ENCODE results near the gene YWHAG.

YWHAG gene

DNA sequence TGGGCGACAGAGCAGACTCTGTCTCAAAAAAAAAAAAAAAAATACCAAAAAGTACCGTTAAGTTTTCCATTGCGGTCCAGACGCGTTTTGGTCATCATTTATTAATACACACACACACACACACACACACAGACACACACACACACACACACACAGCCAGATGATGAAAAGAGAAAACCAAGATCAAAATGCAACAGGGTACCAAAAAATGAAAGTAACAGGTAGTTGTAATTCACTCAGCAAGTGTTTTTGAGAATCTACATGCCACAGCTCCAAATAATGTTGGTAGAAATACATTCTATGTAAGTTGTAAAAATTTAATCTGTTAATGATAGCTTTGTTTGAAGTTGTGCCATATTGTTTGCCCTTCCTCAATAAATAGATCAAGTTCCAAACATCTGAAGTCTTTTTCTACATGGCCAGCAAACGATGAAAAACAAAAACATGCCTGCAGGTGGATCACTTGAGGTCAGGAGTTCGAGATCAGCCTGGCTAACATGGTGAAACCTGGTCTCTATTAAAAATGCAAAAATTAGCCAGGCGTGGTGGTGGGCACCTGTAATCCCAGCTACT lies 9.4 kb downstream of the YWHAG start:
- Histone ChIP-seq H3K27me3 (ENCODE audit: insufficient read depth, low read depth, severe bottlenecking) (no peaks in the 10 kb centered on the region), H3K27ac (no peak overlapping the region), H3K4me3 (ENCODE audit: low read depth, low read length) (no peak overlapping the region), H3K9me3 (ENCODE audit: severe bottlenecking) (no peaks in the 10 kb centered on the region), H3K36me3 (peaks cover 89% of the 10 kb centered on the region)
- DNase-seq, result no peak
- TF ChIP-seq, protein P1, sequence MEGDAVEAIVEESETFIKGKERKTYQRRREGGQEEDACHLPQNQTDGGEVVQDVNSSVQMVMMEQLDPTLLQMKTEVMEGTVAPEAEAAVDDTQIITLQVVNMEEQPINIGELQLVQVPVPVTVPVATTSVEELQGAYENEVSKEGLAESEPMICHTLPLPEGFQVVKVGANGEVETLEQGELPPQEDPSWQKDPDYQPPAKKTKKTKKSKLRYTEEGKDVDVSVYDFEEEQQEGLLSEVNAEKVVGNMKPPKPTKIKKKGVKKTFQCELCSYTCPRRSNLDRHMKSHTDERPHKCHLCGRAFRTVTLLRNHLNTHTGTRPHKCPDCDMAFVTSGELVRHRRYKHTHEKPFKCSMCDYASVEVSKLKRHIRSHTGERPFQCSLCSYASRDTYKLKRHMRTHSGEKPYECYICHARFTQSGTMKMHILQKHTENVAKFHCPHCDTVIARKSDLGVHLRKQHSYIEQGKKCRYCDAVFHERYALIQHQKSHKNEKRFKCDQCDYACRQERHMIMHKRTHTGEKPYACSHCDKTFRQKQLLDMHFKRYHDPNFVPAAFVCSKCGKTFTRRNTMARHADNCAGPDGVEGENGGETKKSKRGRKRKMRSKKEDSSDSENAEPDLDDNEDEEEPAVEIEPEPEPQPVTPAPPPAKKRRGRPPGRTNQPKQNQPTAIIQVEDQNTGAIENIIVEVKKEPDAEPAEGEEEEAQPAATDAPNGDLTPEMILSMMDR (IDR thresholded peaks at IDR 0.05; ENCODE audit: low read depth, low read length), result no peak

DNA sequence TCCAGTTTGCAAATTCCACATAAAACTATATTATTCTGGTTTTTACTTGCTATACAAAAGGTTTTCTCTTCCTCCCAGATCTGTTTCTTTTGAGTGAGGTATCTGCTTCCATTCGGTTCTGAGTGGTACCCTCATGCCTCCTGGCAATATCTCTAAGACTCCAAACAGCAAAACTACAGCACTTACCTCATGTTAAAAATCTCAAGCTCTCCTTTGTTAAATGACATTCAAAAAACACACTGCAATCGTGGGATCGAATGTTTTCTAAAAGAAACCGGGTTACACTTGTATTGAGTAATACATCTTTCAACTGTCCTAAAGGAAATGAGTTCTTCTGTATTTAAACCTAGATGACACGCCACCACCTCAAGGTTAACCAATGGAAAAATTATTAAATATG lies 11.1 kb downstream of the YWHAG start:
- Histone ChIP-seq H3K27me3 (ENCODE audit: insufficient read depth, low read depth, severe bottlenecking) (no peaks in the 10 kb centered on the region), H3K27ac (no peak overlapping the region), H3K36me3 (peaks cover 94% of the 10 kb centered on the region), H3K9me3 (ENCODE audit: severe bottlenecking) (no peaks in the 10 kb centered on the region), H3K4me3 (ENCODE audit: low read depth, low read length) (no peak overlapping the region)
- TF ChIP-seq, protein P1 (IDR thresholded peaks at IDR 0.05; ENCODE audit: low read depth, low read length), result no peak
- no peak for DNase-seq

DNA sequence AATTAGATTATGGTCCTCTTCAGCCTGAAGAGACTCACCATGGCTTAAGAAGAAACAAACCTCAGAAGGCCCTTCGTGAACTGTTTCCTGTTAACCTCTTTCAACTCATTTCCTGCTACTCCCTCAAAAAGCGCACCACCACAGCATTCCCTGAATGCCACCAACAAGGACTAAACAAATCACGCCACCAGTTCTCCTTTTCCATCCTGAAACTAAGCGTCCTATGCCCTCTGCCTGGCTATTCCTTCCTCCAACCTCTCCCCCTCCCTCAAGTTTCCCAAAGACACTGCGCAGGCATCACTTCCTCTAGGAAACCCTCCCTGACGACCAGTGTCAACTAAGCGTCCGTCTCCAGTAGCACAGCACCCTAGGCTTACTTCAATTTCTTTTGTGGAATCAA lies 12.0 kb downstream of the YWHAG start:
- no peaks in the 10 kb centered on the region for H3K9me3 ChIP-seq (ENCODE audit: severe bottlenecking)
- H3K27me3 ChIP-seq (ENCODE audit: insufficient read depth, low read depth, severe bottlenecking), result no peaks in the 10 kb centered on the region
- no peak for DNase-seq
- no peak overlapping the region for H3K27ac ChIP-seq
- TF ChIP-seq, protein P1 (IDR thresholded peaks at IDR 0.05; ENCODE audit: low read depth, low read length), result no peak
- peaks cover 96% of the 10 kb centered on the region for H3K36me3 ChIP-seq
- H3K4me3 ChIP-seq (ENCODE audit: low read depth, low read length), result no peak overlapping the region

DNA sequence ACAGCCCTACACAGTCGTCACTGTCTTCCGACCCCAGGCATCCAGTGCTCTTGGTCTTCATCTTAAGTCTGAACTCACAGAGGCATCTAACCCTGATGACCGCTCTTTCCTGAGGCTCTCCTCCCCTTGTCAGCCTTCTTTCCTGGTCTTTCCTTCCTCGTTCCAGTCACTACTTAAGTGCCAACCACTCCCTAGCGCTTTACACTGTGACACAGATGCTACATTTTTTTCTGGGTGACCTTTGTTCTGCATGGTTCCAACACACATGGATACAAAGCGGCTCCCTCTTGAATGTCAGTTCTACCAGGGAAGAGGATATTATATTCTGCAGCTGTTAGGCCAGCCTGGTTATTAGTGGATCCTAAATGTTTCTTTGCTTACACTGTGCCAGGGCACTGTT lies 12.7 kb downstream of the YWHAG start:
- no peak for DNase-seq
- Histone ChIP-seq H3K9me3 (ENCODE audit: severe bottlenecking) (no peaks in the 10 kb centered on the region), H3K36me3 (peaks cover 95% of the 10 kb centered on the region), H3K27ac (no peak overlapping the region), H3K4me3 (ENCODE audit: low read depth, low read length) (no peak overlapping the region), H3K27me3 (ENCODE audit: insufficient read depth, low read depth, severe bottlenecking) (no peaks in the 10 kb centered on the region)
- TF ChIP-seq, protein P1 (IDR thresholded peaks at IDR 0.05; ENCODE audit: low read depth, low read length), result no peak

DNA sequence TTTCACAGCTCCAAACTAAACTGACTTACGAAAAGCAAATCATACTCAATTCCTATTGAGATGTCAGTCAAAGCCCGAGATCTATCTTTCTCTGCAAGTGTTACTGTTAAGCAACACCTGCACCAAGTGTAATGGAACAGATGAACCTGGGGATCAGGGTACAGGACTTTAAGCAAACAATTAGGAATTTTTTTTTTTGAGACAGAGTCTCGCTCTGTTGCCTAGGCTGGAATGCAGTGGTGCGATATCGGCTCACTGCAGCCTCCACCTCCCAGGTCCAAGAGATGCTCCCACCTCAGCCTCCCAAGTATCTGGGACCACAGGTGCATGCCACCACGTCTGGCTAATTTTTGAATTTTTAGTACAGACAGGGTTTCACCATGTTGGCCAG lies 14.9 kb downstream of the YWHAG start:
- Histone ChIP-seq H3K36me3 (peaks cover 95% of the 10 kb centered on the region), H3K9me3 (ENCODE audit: severe bottlenecking) (no peaks in the 10 kb centered on the region), H3K27ac (no peak overlapping the region), H3K4me3 (ENCODE audit: low read depth, low read length) (no peak overlapping the region), H3K27me3 (ENCODE audit: insufficient read depth, low read depth, severe bottlenecking) (no peaks in the 10 kb centered on the region)
- TF ChIP-seq, protein P1 (IDR thresholded peaks at IDR 0.05; ENCODE audit: low read depth, low read length), result no peak
- no peak for DNase-seq

DNA sequence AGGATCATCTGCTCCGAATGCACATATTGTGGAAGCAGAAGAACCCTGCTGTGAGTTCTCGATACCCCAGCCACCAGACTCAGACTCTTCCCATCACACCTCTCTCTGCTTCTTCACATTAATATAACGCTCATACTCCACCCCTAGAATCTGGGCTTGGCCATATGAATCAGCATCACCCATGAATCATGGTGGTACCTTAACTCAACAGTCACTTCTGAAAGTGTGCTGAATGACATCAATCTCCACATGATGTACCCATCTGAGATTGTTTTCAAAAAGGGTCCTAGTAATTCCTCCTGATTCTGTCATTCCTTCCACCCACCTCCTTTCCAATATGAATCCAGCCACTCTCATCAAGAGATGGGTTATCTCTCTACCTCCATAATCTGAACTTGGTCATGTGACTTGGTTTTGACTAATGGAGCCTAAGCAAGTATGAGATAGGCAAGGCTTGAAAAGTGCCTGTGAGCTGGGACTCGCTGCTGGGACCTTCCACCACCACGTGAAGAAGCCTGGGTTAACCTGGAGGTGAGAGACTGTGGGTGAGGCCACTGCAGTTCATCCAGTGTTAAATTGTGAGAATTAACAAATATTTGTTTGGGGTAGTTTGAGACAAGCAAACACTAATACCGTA lies 15.4 kb downstream of the YWHAG start:
- TF ChIP-seq, protein P1 (IDR thresholded peaks at IDR 0.05; ENCODE audit: low read depth, low read length), result no peak
- Histone ChIP-seq H3K9me3 (ENCODE audit: severe bottlenecking) (no peaks in the 10 kb centered on the region), H3K36me3 (peaks cover 95% of the 10 kb centered on the region), H3K27ac (no peak overlapping the region), H3K27me3 (ENCODE audit: insufficient read depth, low read depth, severe bottlenecking) (no peaks in the 10 kb centered on the region), H3K4me3 (ENCODE audit: low read depth, low read length) (no peak overlapping the region)
- DNase-seq, result no peak
